Muscle of leg (tissue), 11 donors: ENCODE results near the gene CDH3. TPM values are rescaled to one million over a fixed set of nuclear protein-coding genes. Genes with fewer than 3 reads are reported as not detected.

Experiments used
- DNase-seq: peaks from one replicate; pipeline ENCODE4 v3.0.0; 2013
- H3K27ac ChIP-seq: one replicate; pipeline ENCODE4 v1.5.1; 2013; ENCODE audit warnings: mild to moderate bottlenecking, low read length, control low read depth
- H3K27me3 ChIP-seq: one replicate; pipeline ENCODE4 v1.6.1; 2013; ENCODE audit warnings: low read length; ENCODE audit not compliant: control insufficient read depth, insufficient read depth
- H3K36me3 ChIP-seq: one replicate; pipeline ENCODE4 v1.6.1; 2013; ENCODE audit warnings: low read length; ENCODE audit not compliant: control insufficient read depth, insufficient read depth
- H3K4me1 ChIP-seq: one replicate; pipeline ENCODE4 v1.6.1; 2013; ENCODE audit warnings: low read length; ENCODE audit not compliant: control insufficient read depth, insufficient read depth
- H3K4me3 ChIP-seq: one replicate; pipeline ENCODE4 v1.5.1; 2013; ENCODE audit warnings: low read length, control low read depth
- H3K9me3 ChIP-seq: replicated peaks from 2 replicates; pipeline ENCODE4 v1.6.1; 2013; ENCODE audit warnings: low read depth, low read length; ENCODE audit not compliant: control insufficient read depth
- whole genome bisulfite sequencing: methylation state at CpG from one replicate; pipeline ENCODE4 v1.1.5; 2013; ENCODE audit warnings: missing lambda C conversion rate; ENCODE audit not compliant: insufficient coverage; 5-methylcytosine and 5-hydroxymethylcytosine counted together
- polyA plus RNA-seq, 8 donors: library from polyadenylated mRNA; unstranded; fragments of 120-200 nt; gene quantifications; one replicate each; pipeline versions ENCODE4 v1.2.1 to v1.2.3, GENCODE V29; 2013; ENCODE audit warnings: inconsistent platforms in 1 of 8, low replicate concordance in 1 of 8; ENCODE audit not compliant: insufficient read length in 8 of 8, insufficient read depth in 1 of 8
- total RNA-seq: library from RNA; stranded (reverse); fragments of 120-200 nt; gene quantifications from one replicate; pipeline ENCODE4 v1.2.4, GENCODE V29; 2013

Gene CDH3
- total and polyA plus RNA-seq, 9 donors, result 0.23 to 12.7 (median 0.50) TPM

GRCh38 chr16:68749432-68749831 lies 104.3 kb downstream of the CDH3 start:
- Histone ChIP-seq H3K27ac (no peak overlapping the region), H3K27me3 (peaks cover 5% of the 10 kb centered on the region), H3K9me3 (no peaks in the 10 kb centered on the region), H3K36me3 (no peaks in the 10 kb centered on the region), H3K4me1 (no peaks in the 10 kb centered on the region), H3K4me3 (no peak overlapping the region)
- DNase-seq, result no peak
- WGBS, result 100% methylated on average over 2 of the region's 3 CpGs

Other genes starting within 250 kb of the CDH3 start
- gene SMPD3, start 196.8 kb upstream of the CDH3 start, total RNA-seq, result 0.31 TPM
- 1 to 10 TPM in 5 of 8 donors, under 1 TPM in 3; 0.84 to 4.3 (median 1.2) TPM for gene SMPD3, start 196.8 kb upstream of the CDH3 start, polyA plus RNA-seq
- 25.9 TPM for gene ZFP90, start 106.0 kb upstream of the CDH3 start, total RNA-seq
- gene ZFP90, start 106.0 kb upstream of the CDH3 start, polyA plus RNA-seq, result 10 to 100 TPM; 13.0 to 20.3 (median 16.9) TPM
- 1.0 TPM for gene CDH1, start 92.0 kb downstream of the CDH3 start, total RNA-seq
- 10 to 100 TPM in 2 of 8 donors, 1 to 10 TPM in 4, under 1 TPM in 2; 0.83 to 23.8 (median 2.2) TPM for gene CDH1, start 92.0 kb downstream of the CDH3 start, polyA plus RNA-seq
- 9.7 TPM for gene TANGO6, start 198.2 kb downstream of the CDH3 start, total RNA-seq
- gene TANGO6, start 198.2 kb downstream of the CDH3 start, polyA plus RNA-seq, result 1 to 10 TPM; 4.3 to 6.4 (median 5.4) TPM